Measurements from ENCODE around the gene MALAT1.
"Not testable (repeated sequence)": the region's sequence is repeated elsewhere in the genome, so short reads cannot be mapped to it uniquely, and the experiment has no call there.

The MALAT1 gene

GRCh38 chr11:65498977-65499712 lies at the start of gene MALAT1:
TSS of gene MALAT1 (plus strand) at chr11:65499045.
- Histone ChIP-seq H3K9me3 (ENCODE audit: control insufficient read depth, insufficient read depth, low read depth, low read length) (no peaks in the 10 kb centered on the region), H3K4me3 (ENCODE audit: low read depth, low read length) (peak within 1 kb of the TSS; percentile 95), H3K4me1 (ENCODE audit: control insufficient read depth, insufficient read depth, low read length) (peaks cover 17% of the 10 kb centered on the region), H3K9ac (ENCODE audit: low read length) (peak within 1 kb of the TSS; percentile 99), H3K36me3 (ENCODE audit: control insufficient read depth, insufficient read depth, low read length) (peaks cover 49% of the 10 kb centered on the region), H3K27me3 (ENCODE audit: control insufficient read depth, insufficient read depth, low read length) (no peaks in the 10 kb centered on the region), H3K27ac (ENCODE audit: low read depth, low read length) (peak within 1 kb of the TSS; percentile 100)

- H3K9me3 ChIP-seq (ENCODE audit: control insufficient read depth, insufficient read depth, low read depth, low read length); H3K36me3 ChIP-seq (ENCODE audit: control insufficient read depth, insufficient read depth, low read length): not testable (repeated sequence)
Measured at GRCh38 chr11:65451301-65451700, 47.5 kb upstream of the MALAT1 start.

GRCh38 chr11:65452259-65452658 lies 46.6 kb upstream of the MALAT1 start:
- H3K9ac ChIP-seq (ENCODE audit: low read length); H3K36me3 ChIP-seq (ENCODE audit: control insufficient read depth, insufficient read depth, low read length); H3K9me3 ChIP-seq (ENCODE audit: control insufficient read depth, insufficient read depth, low read depth, low read length); H3K4me3 ChIP-seq (ENCODE audit: low read depth, low read length); H3K4me1 ChIP-seq (ENCODE audit: control insufficient read depth, insufficient read depth, low read length); H3K27ac ChIP-seq (ENCODE audit: low read depth, low read length): not testable (repeated sequence)
- peaks cover 29% of the 10 kb centered on the region for H3K27me3 ChIP-seq (ENCODE audit: control insufficient read depth, insufficient read depth, low read length)

More at GRCh38 chr11:65451301-65451700, 47.5 kb upstream of the MALAT1 start:
- H3K27me3 ChIP-seq (ENCODE audit: control insufficient read depth, insufficient read depth, low read length), result peaks cover 20% of the 10 kb centered on the region
- H3K27ac ChIP-seq (ENCODE audit: low read depth, low read length); H3K9ac ChIP-seq (ENCODE audit: low read length); H3K4me1 ChIP-seq (ENCODE audit: control insufficient read depth, insufficient read depth, low read length); H3K4me3 ChIP-seq (ENCODE audit: low read depth, low read length): not testable (repeated sequence)

- Histone ChIP-seq H3K27ac (ENCODE audit: low read depth, low read length) (no peak overlapping the region), H3K4me1 (ENCODE audit: control insufficient read depth, insufficient read depth, low read length) (peaks cover 8% of the 10 kb centered on the region; the same call in 1 of the 2 replicates)
Measured at GRCh38 chr11:65452806-65453490, 45.9 kb upstream of the MALAT1 start.

GRCh38 chr11:65454311-65454695 lies 44.5 kb upstream of the MALAT1 start:
- H3K27ac ChIP-seq (ENCODE audit: low read depth, low read length), result no peak overlapping the region
- H3K4me3 ChIP-seq (ENCODE audit: low read depth, low read length), result peak overlapping the region; percentile 47
- peaks cover 3% of the 10 kb centered on the region for H3K4me1 ChIP-seq (ENCODE audit: control insufficient read depth, insufficient read depth, low read length)
- peaks cover 49% of the 10 kb centered on the region for H3K27me3 ChIP-seq (ENCODE audit: control insufficient read depth, insufficient read depth, low read length)
- H3K9ac ChIP-seq (ENCODE audit: low read length), result no peak overlapping the region
- peaks cover 8% of the 10 kb centered on the region for H3K9me3 ChIP-seq (ENCODE audit: control insufficient read depth, insufficient read depth, low read depth, low read length)
- H3K36me3 ChIP-seq (ENCODE audit: control insufficient read depth, insufficient read depth, low read length), result no peaks in the 10 kb centered on the region

More at GRCh38 chr11:65452806-65453490, 45.9 kb upstream of the MALAT1 start:
- no peak overlapping the region for H3K4me3 ChIP-seq (ENCODE audit: low read depth, low read length)
- no peaks in the 10 kb centered on the region for H3K36me3 ChIP-seq (ENCODE audit: control insufficient read depth, insufficient read depth, low read length)
- H3K27me3 ChIP-seq (ENCODE audit: control insufficient read depth, insufficient read depth, low read length), result peaks cover 35% of the 10 kb centered on the region
- H3K9ac ChIP-seq (ENCODE audit: low read length), result no peak overlapping the region
- H3K9me3 ChIP-seq (ENCODE audit: control insufficient read depth, insufficient read depth, low read depth, low read length), result peaks cover 8% of the 10 kb centered on the region

- Histone ChIP-seq H3K4me1 (ENCODE audit: control insufficient read depth, insufficient read depth, low read length) (peaks cover 4% of the 10 kb centered on the region), H3K9me3 (ENCODE audit: control insufficient read depth, insufficient read depth, low read depth, low read length) (peaks cover 7% of the 10 kb centered on the region), H3K27ac (ENCODE audit: low read depth, low read length) (no peak overlapping the region), H3K9ac (ENCODE audit: low read length) (no peak overlapping the region), H3K27me3 (ENCODE audit: control insufficient read depth, insufficient read depth, low read length) (peaks cover 54% of the 10 kb centered on the region), H3K36me3 (ENCODE audit: control insufficient read depth, insufficient read depth, low read length) (no peaks in the 10 kb centered on the region), H3K4me3 (ENCODE audit: low read depth, low read length) (peak overlapping the region; percentile 47)
Measured at GRCh38 chr11:65454696-65455456, 44.0 kb upstream of the MALAT1 start.

GRCh38 chr11:65456418-65456817 lies 42.4 kb upstream of the MALAT1 start:
- Histone ChIP-seq H3K36me3 (ENCODE audit: control insufficient read depth, insufficient read depth, low read length) (no peaks in the 10 kb centered on the region), H3K27me3 (ENCODE audit: control insufficient read depth, insufficient read depth, low read length) (peaks cover 70% of the 10 kb centered on the region), H3K4me3 (ENCODE audit: low read depth, low read length) (no peak overlapping the region)

GRCh38 chr11:65459552-65459951 lies 39.3 kb upstream of the MALAT1 start:
- H3K27ac ChIP-seq (ENCODE audit: low read depth, low read length), result no peak overlapping the region
- H3K9ac ChIP-seq (ENCODE audit: low read length), result no peak overlapping the region
- H3K27me3 ChIP-seq (ENCODE audit: control insufficient read depth, insufficient read depth, low read length), result peaks cover 76% of the 10 kb centered on the region
- no peak overlapping the region for H3K4me3 ChIP-seq (ENCODE audit: low read depth, low read length)
- no peaks in the 10 kb centered on the region for H3K36me3 ChIP-seq (ENCODE audit: control insufficient read depth, insufficient read depth, low read length)
- peaks cover 4% of the 10 kb centered on the region for H3K4me1 ChIP-seq (ENCODE audit: control insufficient read depth, insufficient read depth, low read length)
- no peaks in the 10 kb centered on the region for H3K9me3 ChIP-seq (ENCODE audit: control insufficient read depth, insufficient read depth, low read depth, low read length)

More at GRCh38 chr11:65456418-65456817, 42.4 kb upstream of the MALAT1 start:
- Histone ChIP-seq H3K9ac (ENCODE audit: low read length) (no peak overlapping the region), H3K9me3 (ENCODE audit: control insufficient read depth, insufficient read depth, low read depth, low read length) (no peaks in the 10 kb centered on the region), H3K4me1 (ENCODE audit: control insufficient read depth, insufficient read depth, low read length) (peaks cover 4% of the 10 kb centered on the region), H3K27ac (ENCODE audit: low read depth, low read length) (no peak overlapping the region)

GRCh38 chr11:65465471-65465870 lies 33.4 kb upstream of the MALAT1 start:
- not testable (repeated sequence) for H3K4me1 ChIP-seq (ENCODE audit: control insufficient read depth, insufficient read depth, low read length); H3K36me3 ChIP-seq (ENCODE audit: control insufficient read depth, insufficient read depth, low read length); H3K9me3 ChIP-seq (ENCODE audit: control insufficient read depth, insufficient read depth, low read depth, low read length); H3K4me3 ChIP-seq (ENCODE audit: low read depth, low read length); H3K27ac ChIP-seq (ENCODE audit: low read depth, low read length); H3K9ac ChIP-seq (ENCODE audit: low read length)
- peaks cover 32% of the 10 kb centered on the region for H3K27me3 ChIP-seq (ENCODE audit: control insufficient read depth, insufficient read depth, low read length)

- peaks cover 11% of the 10 kb centered on the region for H3K4me1 ChIP-seq (ENCODE audit: control insufficient read depth, insufficient read depth, low read length)
- H3K36me3 ChIP-seq (ENCODE audit: control insufficient read depth, insufficient read depth, low read length); H3K9ac ChIP-seq (ENCODE audit: low read length); H3K9me3 ChIP-seq (ENCODE audit: control insufficient read depth, insufficient read depth, low read depth, low read length); H3K27ac ChIP-seq (ENCODE audit: low read depth, low read length); H3K4me3 ChIP-seq (ENCODE audit: low read depth, low read length): not testable (repeated sequence)
- peaks cover 17% of the 10 kb centered on the region for H3K27me3 ChIP-seq (ENCODE audit: control insufficient read depth, insufficient read depth, low read length)
Measured at GRCh38 chr11:65467306-65467705, 31.5 kb upstream of the MALAT1 start.

GRCh38 chr11:65468874-65469333 lies 29.9 kb upstream of the MALAT1 start:
- peaks cover 13% of the 10 kb centered on the region for H3K27me3 ChIP-seq (ENCODE audit: control insufficient read depth, insufficient read depth, low read length)
- H3K9me3 ChIP-seq (ENCODE audit: control insufficient read depth, insufficient read depth, low read depth, low read length), result no peaks in the 10 kb centered on the region
- no peak overlapping the region for H3K4me3 ChIP-seq (ENCODE audit: low read depth, low read length)
- peaks cover 11% of the 10 kb centered on the region for H3K4me1 ChIP-seq (ENCODE audit: control insufficient read depth, insufficient read depth, low read length)
- no peak overlapping the region for H3K9ac ChIP-seq (ENCODE audit: low read length)
- no peak overlapping the region for H3K27ac ChIP-seq (ENCODE audit: low read depth, low read length)
- no peaks in the 10 kb centered on the region for H3K36me3 ChIP-seq (ENCODE audit: control insufficient read depth, insufficient read depth, low read length)
